GM20000 (cell line): ENCODE data around the gene PHF2.

ENCODE experiments used
- DNase-seq: peaks from one replicate; pipeline ENCODE4 v3.0.0; 2012; ENCODE audit warnings: low spot score
- CTCF ChIP-seq: IDR thresholded peaks from 2 replicates; pipeline ENCODE4 v1.5.1; 2012; ENCODE audit warnings: mild to moderate bottlenecking, control low read depth; ENCODE audit errors: extremely low read depth, missing control alignments

PHF2 gene

GRCh38 chr9:93597142-93597706 lies 20.8 kb downstream of the PHF2 start:
- no peak for TF ChIP-seq CTCF
- no peak for DNase-seq

- no peak for TF ChIP-seq CTCF
- no peak for DNase-seq
Measured at GRCh38 chr9:93597871-93598646, 21.7 kb downstream of the PHF2 start.

GRCh38 chr9:93598647-93599241 lies 22.4 kb downstream of the PHF2 start:
- no peak for DNase-seq
- no peak for TF ChIP-seq CTCF

GRCh38 chr9:93599571-93600403 lies 23.4 kb downstream of the PHF2 start:
- no peak for DNase-seq
- TF ChIP-seq CTCF, result no peak

- TF ChIP-seq CTCF, result no peak
- no peak for DNase-seq
Measured at GRCh38 chr9:93600504-93600903, 24.1 kb downstream of the PHF2 start.

- no peak for DNase-seq
- no peak for TF ChIP-seq CTCF
Measured at GRCh38 chr9:93601063-93601462, 24.7 kb downstream of the PHF2 start.
